HuH-7.5 (cell line): ENCODE results near the gene KRTAP10-5.

Experiments used
- DNase-seq: peaks from one replicate; pipeline ENCODE4 v3.0.0; 2011; ENCODE audit warnings: low spot score

Gene KRTAP10-5

GRCh38 chr21:44529503-44530125, 50.8 kb downstream of the KRTAP10-5 start:
- no peak for DNase-seq
